Right ventricle myocardium superior (tissue), 1 donor: ENCODE measurements around the gene RASSF5. TPM values are rescaled to one million over a fixed set of nuclear protein-coding genes. Genes with fewer than 3 reads are reported as not detected.
"Not testable (repeated sequence)": the region's sequence is repeated elsewhere in the genome, so short reads cannot be mapped to it uniquely, and the experiment has no call there.

Experiments used
- ATAC-seq: fragments of 200-7000 bp; cut with Tn5 transposase; one replicate; pipeline ENCODE4 v1.9.1; 2020; ENCODE audit warnings: mild to moderate bottlenecking; ENCODE audit not compliant: poor library complexity
- DNase-seq: peaks from one replicate; pipeline ENCODE4 v3.0.0-alpha.2; 2020
- intact Hi-C: fragments of 100-400 bp; cut with DNase I; formaldehyde crosslinking; loops from one replicate; pipeline ENCODE4 v1.11.2; 2022
- total RNA-seq: library from RNA; stranded (reverse); fragmentation: NEBNext Ultra II Directional; extraction: Animal tissue kit (Norgen Biotek cat#: 25700); gene quantifications from one replicate; pipeline ENCODE4 v1.2.1, GENCODE V29; 2021
- donor health status: DM: no; HTN: yes; CAD: no; lungs with severe emphysema.

Gene RASSF5
- total RNA-seq, 1 donor from 2014 or later = 3.9 TPM

- DNase-seq (peak; percentile 58), ATAC-seq (no peak)
- intact Hi-C loops = no loop called here
These were observed 34.9 kb upstream of the RASSF5 start for GRCh38 chr1:206472454-206472853.

- DNase-seq (peak; percentile 30), ATAC-seq (no peak)
- intact Hi-C loops = no loop called here
These were observed 34.4 kb upstream of the RASSF5 start for GRCh38 chr1:206472886-206473285.

- intact Hi-C loops = no loop called here
- ATAC-seq = no peak
- peak; percentile 31 for DNase-seq
These were observed 31.3 kb upstream of the RASSF5 start for GRCh38 chr1:206476058-206476457.

- intact Hi-C loops = no loop called here
- DNase-seq (peak; percentile 26), ATAC-seq (no peak)
These were observed 30.7 kb upstream of the RASSF5 start for GRCh38 chr1:206476591-206476990.

GRCh38 chr1:206477110-206477509 is 30.2 kb upstream of the RASSF5 start:
- intact Hi-C loops = no loop called here

GRCh38 chr1:206477581-206478380 is 29.6 kb upstream of the RASSF5 start:
- DNase-seq = peak; percentile 35
- intact Hi-C loops = no loop called here
- ATAC-seq = no peak

More at GRCh38 chr1:206477110-206477509, 30.2 kb upstream of the RASSF5 start:
- no peak for ATAC-seq
- DNase-seq = peak; percentile 20

GRCh38 chr1:206478746-206479145 is 28.6 kb upstream of the RASSF5 start:
- ATAC-seq (no peak), DNase-seq (peak; percentile 22)
- intact Hi-C loops = no loop called here

- peak; percentile 66 for ATAC-seq
- DNase-seq = peak; percentile 79
- intact Hi-C loops = no loop called here
These were observed 27.9 kb upstream of the RASSF5 start for GRCh38 chr1:206479183-206480125.

- ATAC-seq (no peak), DNase-seq (peak; percentile 29)
- intact Hi-C loops = no loop called here
These were observed 27.1 kb upstream of the RASSF5 start for GRCh38 chr1:206480211-206480610.

- intact Hi-C loops = no loop called here
- ATAC-seq (no peak), DNase-seq (peak; percentile 13)
These were observed 24.7 kb upstream of the RASSF5 start for GRCh38 chr1:206482611-206483010.

GRCh38 chr1:206483864-206484263 is 23.5 kb upstream of the RASSF5 start:
- ATAC-seq, intact Hi-C loops: not testable (repeated sequence)
- DNase-seq = peak; percentile 4

GRCh38 chr1:206484901-206485300 is 22.4 kb upstream of the RASSF5 start:
- intact Hi-C loops = no loop called here
- ATAC-seq (no peak), DNase-seq (peak; percentile 22)

GRCh38 chr1:206486995-206487788 is 20.1 kb upstream of the RASSF5 start:
- ATAC-seq (peak; percentile 26), DNase-seq (peak; percentile 37)
- intact Hi-C loops = no loop called here

- intact Hi-C loops = no loop called here
- no peak for ATAC-seq
- no peak for DNase-seq
These were observed 19.4 kb upstream of the RASSF5 start for GRCh38 chr1:206487970-206488369.

- DNase-seq (no peak), ATAC-seq (no peak)
- intact Hi-C loops = no loop called here
These were observed 18.9 kb upstream of the RASSF5 start for GRCh38 chr1:206488466-206488865.

- intact Hi-C loops = loop anchor here (2.0 kb wide), 2 partner anchors 55 to 93 kb away; no protein-coding TSS in a partner anchor
- ATAC-seq = peak; percentile 93
- DNase-seq = peak; percentile 84
These were observed 17.2 kb upstream of the RASSF5 start for GRCh38 chr1:206489980-206490770.

- intact Hi-C loops = loop anchor here (2.0 kb wide), 2 partner anchors 54 to 92 kb away; no protein-coding TSS in a partner anchor
- ATAC-seq = no peak
- no peak for DNase-seq
These were observed 16.4 kb upstream of the RASSF5 start for GRCh38 chr1:206490771-206491405.
